TTC549 (cell line): ENCODE data around the gene SPRY4.
"Not testable (repeated sequence)": the region's sequence is repeated elsewhere in the genome, so short reads cannot be mapped to it uniquely, and the experiment has no call there.

Experiments
- FAIRE-seq: peaks from 2 replicates; lab custom pipeline; 2012; peaks lifted over from hg19 to GRCh38; lab: Jason Lieb, UNC

SPRY4 gene

GRCh38 chr5:142333749-142334148 lies 8.9 kb upstream of the SPRY4 start:
- FAIRE-seq = not testable (repeated sequence)

- FAIRE-seq = no peak
Observed at GRCh38 chr5:142330444-142330843, 5.6 kb upstream of the SPRY4 start.

- FAIRE-seq = no peak
Observed at GRCh38 chr5:142330026-142330425, 5.2 kb upstream of the SPRY4 start.

- FAIRE-seq = peak; percentile 74
Observed at GRCh38 chr5:142327111-142327842, 2.5 kb upstream of the SPRY4 start.

GRCh38 chr5:142326480-142326938 lies 1.7 kb upstream of the SPRY4 start:
- FAIRE-seq = no peak

GRCh38 chr5:142325725-142326479 lies 1.1 kb upstream of the SPRY4 start:
- no peak for FAIRE-seq

GRCh38 chr5:142324136-142324870 lies 518 bp downstream of the SPRY4 start:
- no peak for FAIRE-seq

GRCh38 chr5:142323480-142324135 lies 1.2 kb downstream of the SPRY4 start:
- FAIRE-seq = no peak

GRCh38 chr5:142322747-142323479 lies 1.9 kb downstream of the SPRY4 start:
- no peak for FAIRE-seq

- FAIRE-seq = no peak
Observed at GRCh38 chr5:142322403-142322746, 2.4 kb downstream of the SPRY4 start.

- no peak for FAIRE-seq
Observed at GRCh38 chr5:142320851-142321560, 3.8 kb downstream of the SPRY4 start.

- no peak for FAIRE-seq
Observed at GRCh38 chr5:142320430-142320738, 4.4 kb downstream of the SPRY4 start.

GRCh38 chr5:142319560-142320429 lies 5.0 kb downstream of the SPRY4 start:
- no peak for FAIRE-seq

GRCh38 chr5:142319105-142319504 lies 5.7 kb downstream of the SPRY4 start:
- FAIRE-seq = no peak

GRCh38 chr5:142317753-142318152 lies 7.1 kb downstream of the SPRY4 start:
- no peak for FAIRE-seq

- no peak for FAIRE-seq
Observed at GRCh38 chr5:142317173-142317572, 7.6 kb downstream of the SPRY4 start.

- FAIRE-seq = no peak
Observed at GRCh38 chr5:142316681-142317080, 8.1 kb downstream of the SPRY4 start.

- FAIRE-seq = no peak
Observed at GRCh38 chr5:142316051-142316450, 8.8 kb downstream of the SPRY4 start.

GRCh38 chr5:142315096-142315900 lies 9.5 kb downstream of the SPRY4 start:
- no peak for FAIRE-seq
